Erythroblast (primary cell): ENCODE results near the gene PIAS1.

ENCODE experiments used
- GATA1 ChIP-seq: IDR thresholded peaks from 2 replicates; pipeline ENCODE4 v1.6.1; 2011; ENCODE audit warnings: low read depth, mild to moderate bottlenecking, control low read depth, low read length, moderate library complexity
- POLR2A ChIP-seq: IDR thresholded peaks from 2 replicates; pipeline ENCODE4 v1.6.1; 2011; ENCODE audit warnings: mild to moderate bottlenecking, low read length

DNA sequence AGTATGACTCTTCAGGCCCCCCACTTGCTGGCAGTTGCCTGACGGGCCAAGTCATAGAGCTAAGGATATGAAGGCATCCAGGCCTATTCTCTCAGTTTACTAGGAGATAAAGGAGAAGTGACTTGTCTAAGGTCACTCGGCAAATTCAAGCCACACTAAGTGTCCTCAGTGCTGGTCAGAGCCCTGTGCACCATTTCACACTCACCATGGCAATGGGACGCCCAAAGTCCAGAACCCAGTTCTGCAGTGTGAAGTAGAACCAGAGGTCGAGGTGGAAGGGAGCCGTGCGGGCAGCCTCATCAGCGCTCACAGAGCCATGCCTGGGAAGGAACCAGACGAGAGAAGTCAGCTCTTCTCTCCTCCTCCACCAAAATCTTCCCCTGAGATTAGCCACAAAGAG is 164.2 kb downstream of the PIAS1 start:
- no peak for TF ChIP-seq POLR2A
- no peak for TF ChIP-seq GATA1
